GM23248 (cell line): ENCODE measurements around the gene TTLL5.

Experiments
- EZH2 ChIP-seq: fragments of 200-600 bp; sonication (generic); IDR thresholded peaks from 2 replicates; pipeline ENCODE4 v1.6.1; 2018; ENCODE audit warnings: antibody characterized with exemption, mild to moderate bottlenecking; ENCODE audit not compliant: insufficient read depth, poor library complexity, severe bottlenecking
- EZH2phosphoT487 ChIP-seq: fragments of 200-600 bp; sonication (generic); IDR thresholded peaks from 2 replicates; pipeline ENCODE4 v1.6.1; 2018; ENCODE audit warnings: antibody characterized with exemption, moderate library complexity, mild to moderate bottlenecking, low read depth; ENCODE audit not compliant: insufficient read depth

DNA sequence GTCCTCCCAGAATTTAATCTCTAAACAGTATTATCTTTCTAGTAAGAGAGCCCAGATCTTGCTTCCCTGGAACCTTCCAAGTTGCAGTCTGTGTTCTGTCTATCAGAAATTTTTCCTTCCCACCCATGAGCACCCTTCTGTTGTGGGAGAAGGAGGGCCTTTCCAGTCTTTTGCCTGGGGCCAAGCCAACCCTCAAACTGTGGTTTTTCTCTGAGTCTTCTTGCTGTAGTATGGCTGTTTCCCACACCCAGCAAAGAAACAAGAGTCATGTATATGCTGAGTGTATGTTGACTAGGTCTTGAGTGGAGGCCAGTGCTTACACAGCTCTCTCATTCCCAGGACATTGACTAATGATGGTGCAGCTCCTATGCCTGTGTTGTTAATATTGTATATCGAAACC, 216.2 kb downstream of the TTLL5 start:
- no peak for TF ChIP-seq EZH2phosphoT487
- TF ChIP-seq EZH2 = no peak
